CD4-positive, alpha-beta T cell (primary cell): Measurements from ENCODE around the gene LLGL2. TPM values are rescaled to one million over a fixed set of nuclear protein-coding genes. Genes with fewer than 3 reads are reported as not detected.

Experiments used
- ATAC-seq: fragments of 200-7000 bp; cut with Tn5 transposase; one replicate; pipeline ENCODE4 v1.10.0; 2022; ENCODE audit warnings: mild to moderate bottlenecking; ENCODE audit not compliant: poor library complexity
- CTCF ChIA-PET: fragments of 350-600 bp; sonication (Branson Sonifier 250); formaldehyde crosslinking; loops from one replicate; lab custom pipeline; 2021; ENCODE audit warnings: antibody characterized with exemption, inconsistent platforms; lab: Charles Lee
- POLR2A ChIA-PET: fragments of 350-600 bp; sonication (Branson Sonifier 250); formaldehyde crosslinking; loops from one replicate; lab custom pipeline; 2021; ENCODE audit warnings: antibody characterized with exemption, inconsistent platforms; lab: Charles Lee
- DNase-seq, 14 experiments: peaks; one replicate each; pipeline ENCODE4 v3.0.0-alpha.2; 2013 to 2020; ENCODE audit warnings: mixed read lengths in 2 of 14
- H3K27ac ChIP-seq, 2 donors: one replicate each; pipeline versions ENCODE4 v1.5.1 to v1.7.0; 2013; ENCODE audit warnings: low read length in 2 of 2, low read depth in 1 of 2, mild to moderate bottlenecking in 1 of 2
- H3K27me3 ChIP-seq, 2 experiments: 1 replicate in 1 of 2; 2 replicates in 1 of 2; pipeline versions ENCODE4 v1.6.1 to v1.7.0; 2013; ENCODE audit warnings: low read length in 2 of 2, control low read depth in 1 of 2, mild to moderate bottlenecking in 1 of 2, moderate library complexity in 1 of 2; ENCODE audit not compliant: insufficient read depth in 2 of 2, control insufficient read depth in 1 of 2
- H3K36me3 ChIP-seq: one replicate; pipeline ENCODE4 v1.6.1; 2013; ENCODE audit warnings: low read length, control low read depth; ENCODE audit not compliant: insufficient read depth
- H3K4me1 ChIP-seq: one replicate; pipeline ENCODE4 v1.6.1; 2013; ENCODE audit warnings: low read length, control low read depth; ENCODE audit not compliant: insufficient read depth
- H3K4me3 ChIP-seq: one replicate; pipeline ENCODE4 v1.5.1; 2013; ENCODE audit warnings: mild to moderate bottlenecking, low read length, moderate library complexity
- H3K9me3 ChIP-seq, 2 experiments: 1 replicate in 1 of 2; 2 replicates in 1 of 2; pipeline versions ENCODE4 v1.6.1 to v1.7.0; 2013; ENCODE audit warnings: low read length in 2 of 2, mild to moderate bottlenecking in 2 of 2, control low read depth in 1 of 2, moderate library complexity in 1 of 2; ENCODE audit not compliant: control insufficient read depth in 1 of 2, insufficient read depth in 1 of 2
- H3K27ac Mint-ChIP-seq: one replicate; pipeline ENCODE4 v1.8.0; 2020; ENCODE audit warnings: mixed read lengths
- H3K27me3 Mint-ChIP-seq: one replicate; pipeline ENCODE4 v1.8.0; 2021; ENCODE audit warnings: mixed read lengths
- H3K36me3 Mint-ChIP-seq: one replicate; pipeline ENCODE4 v1.8.0; 2021; ENCODE audit warnings: low read depth, mixed read lengths
- H3K4me1 Mint-ChIP-seq: one replicate; pipeline ENCODE4 v1.8.0; 2021; ENCODE audit warnings: low read depth, mixed read lengths
- H3K4me3 Mint-ChIP-seq: one replicate; pipeline ENCODE4 v1.8.0; 2020; ENCODE audit warnings: mild to moderate bottlenecking, mixed read lengths
- H3K9me3 Mint-ChIP-seq: one replicate; pipeline ENCODE4 v1.8.0; 2020; ENCODE audit warnings: mixed read lengths
- CTCF ChIP-seq: fragments of 200-600 bp; IDR thresholded peaks from one replicate; pipeline ENCODE4 v1.8.0; 2022; ENCODE audit warnings: antibody characterized with exemption, mild to moderate bottlenecking
- intact Hi-C, 2 experiments: fragments of 100-400 bp; cut with DNase I in 1 of 2; cut with micrococcal nuclease in 1 of 2; formaldehyde crosslinking; loops; one replicate each; pipeline versions ENCODE4 v1.15.1 to v1.9.0; 2023 to 2025; cut with DNase I, micrococcal nuclease
- total RNA-seq, 174 experiments: library from RNA in 2 of 174; stranded (reverse) in 2 of 174; gene quantifications; one replicate each; pipeline ENCODE4 v1.2.3 and lab custom pipeline; 2021 to 2026

The LLGL2 gene
- total RNA-seq, 2 experiments from 2014 or later = 31.2 to 34.2 TPM

- Histone ChIP-seq H3K36me3 (peaks cover 29% of the 10 kb centered on the region), H3K27ac (no peak overlapping the region), H3K4me1 (peaks cover 28% of the 10 kb centered on the region), H3K9me3 (no peaks in the 10 kb centered on the region), H3K4me3 (peak overlapping the region; percentile 56), H3K27me3 (no peaks in the 10 kb centered on the region)
- peak overlapping the region; percentile 82 for H3K4me3 Mint-ChIP-seq
- peaks cover 31% of the 10 kb centered on the region for H3K36me3 Mint-ChIP-seq
- ATAC-seq = peak; percentile 4
- intact Hi-C loops = loop anchor here (1.0 to 10.0 kb wide), 5 partner anchors 10 to 329 kb away; partner anchors contain the start of genes MYO15B (in 1 of the 2), RECQL5 (in 1 of the 2), SAP30BP (in 1 of the 2) and TSEN54 (in 1 of the 2)
- ChIA-PET POLR2A (interaction anchor here (0.9 to 3.3 kb wide), 13 partner anchors 9 to 330 kb away, joined by 3 to 57 read pairs (median 4); partner anchors contain the start of genes MIF4GD, SLC25A19, TMEM94 and TSEN54), CTCF (interaction anchor here (1.1 to 1.8 kb wide), 3 partner anchors 9 to 62 kb away, joined by 4 to 26 read pairs (median 6); partner anchors contain the start of genes CASKIN2 and TSEN54)
- no peak for DNase-seq
- TF ChIP-seq CTCF = no peak
- no peak overlapping the region for H3K27ac Mint-ChIP-seq
- H3K4me1 Mint-ChIP-seq = peaks cover 24% of the 10 kb centered on the region
- H3K9me3 Mint-ChIP-seq = no peaks in the 10 kb centered on the region
- no peaks in the 10 kb centered on the region for H3K27me3 Mint-ChIP-seq
Measured at GRCh38 chr17:75525806-75526554, 483 bp downstream of the LLGL2 start.

- DNase-seq (no peak), ATAC-seq (no peak)
- ChIA-PET CTCF (interaction anchor here (1.9 kb wide), 1 partner anchor 11 kb away, joined by 11 read pairs; the partner anchor contains the start of genes CASKIN2 and TSEN54), POLR2A (interaction anchor here (1.1 to 3.3 kb wide), 2 partner anchors 8 to 10 kb away, joined by 3 to 57 read pairs; partner anchors contain the start of gene TSEN54)
- intact Hi-C loops = loop anchor here (5.0 to 10.0 kb wide), 3 partner anchors 61 to 328 kb away; partner anchors contain the start of genes MYO15B (in 1 of the 2), RECQL5 (in 1 of the 2), SAP30BP (in 1 of the 2) and WBP2 (in 1 of the 2)
- Mint-ChIP-seq H3K4me1 (peaks cover 24% of the 10 kb centered on the region), H3K27me3 (no peaks in the 10 kb centered on the region), H3K36me3 (peaks cover 25% of the 10 kb centered on the region), H3K4me3 (peak overlapping the region; percentile 82), H3K9me3 (no peaks in the 10 kb centered on the region), H3K27ac (no peak overlapping the region)
- peaks cover 28% of the 10 kb centered on the region for H3K4me1 ChIP-seq
- peaks cover 26% of the 10 kb centered on the region for H3K36me3 ChIP-seq
- H3K4me3 ChIP-seq = peak overlapping the region; percentile 56
- H3K27ac ChIP-seq = no peak overlapping the region
- no peak for TF ChIP-seq CTCF
- H3K27me3 ChIP-seq = no peaks in the 10 kb centered on the region
- H3K9me3 ChIP-seq = no peaks in the 10 kb centered on the region
Measured at GRCh38 chr17:75526555-75527270, 1.2 kb downstream of the LLGL2 start.
